Karpas-422 (cell line): ENCODE data around the gene AP4E1. TPM values are rescaled to one million over a fixed set of nuclear protein-coding genes. Genes with fewer than 3 reads are reported as not detected.
"Not testable (repeated sequence)": the region's sequence is repeated elsewhere in the genome, so short reads cannot be mapped to it uniquely, and the experiment has no call there.

Experiments used
- DNase-seq: peaks from one replicate; pipeline ENCODE4 v3.0.0-alpha.2; 2015
- H2AFZ ChIP-seq: fragments of 200-600 bp; sonication (generic); 2 replicates; pipeline ENCODE4 v1.6.1; 2014; ENCODE audit warnings: antibody characterized with exemption, low read length, mixed read lengths
- H3K27ac ChIP-seq: fragments of 200-600 bp; sonication (generic); 2 replicates; pipeline ENCODE4 v1.5.1; 2014; ENCODE audit warnings: mild to moderate bottlenecking, low read length, moderate library complexity
- H3K27me3 ChIP-seq: fragments of 200-600 bp; sonication (generic); 2 replicates; pipeline ENCODE4 v1.6.1; 2014; ENCODE audit warnings: low read length, mixed read lengths
- H3K36me3 ChIP-seq: fragments of 200-600 bp; sonication (generic); 2 replicates; pipeline ENCODE4 v1.6.1; 2014; ENCODE audit warnings: low read length, mixed read lengths; ENCODE audit not compliant: insufficient read depth
- H3K4me1 ChIP-seq: fragments of 200-600 bp; sonication (generic); 2 replicates; pipeline ENCODE4 v1.6.1; 2014; ENCODE audit warnings: mild to moderate bottlenecking, low read length, mixed read lengths
- H3K4me2 ChIP-seq: fragments of 200-600 bp; sonication (generic); 2 replicates; pipeline ENCODE4 v1.6.1; 2014; ENCODE audit warnings: low read length, low read depth, mild to moderate bottlenecking; ENCODE audit not compliant: poor library complexity, severe bottlenecking
- H3K4me3 ChIP-seq: fragments of 200-600 bp; sonication (generic); 2 replicates; pipeline ENCODE4 v1.5.1; 2014; ENCODE audit warnings: mild to moderate bottlenecking, antibody characterized with exemption, low read length, mixed read lengths
- H3K79me2 ChIP-seq: fragments of 200-600 bp; sonication (generic); 2 replicates; pipeline ENCODE4 v1.6.1; 2014; ENCODE audit warnings: mild to moderate bottlenecking, low read length, mixed read lengths
- H3K9ac ChIP-seq: fragments of 200-600 bp; sonication (generic); 2 replicates; pipeline ENCODE4 v1.6.0; 2014; ENCODE audit warnings: low read length
- H3K9me2 ChIP-seq: fragments of 200-600 bp; sonication (generic), shearing (Covaris generic); replicated peaks from 2 replicates; pipeline ENCODE4 v1.6.0; 2014; ENCODE audit warnings: mild to moderate bottlenecking, low read length, moderate library complexity; ENCODE audit not compliant: insufficient read depth
- H3K9me3 ChIP-seq: fragments of 300-700, 200-600 bp; sonication (generic); 2 replicates; pipeline ENCODE4 v1.6.1; 2014; ENCODE audit warnings: low read length, mixed read lengths
- H4K20me1 ChIP-seq: fragments of 200-600 bp; sonication (generic); 2 replicates; pipeline ENCODE4 v1.6.1; 2014; ENCODE audit warnings: mild to moderate bottlenecking, antibody characterized with exemption, low read length, low read depth; ENCODE audit not compliant: insufficient read depth
- total RNA-seq: library from RNA; depleted of rRNA; stranded (reverse); fragments of >200 nt; shearing (Covaris generic); gene quantifications from 2 replicates; pipeline ENCODE4 v1.2.3, GENCODE V29; 2014; ENCODE audit warnings: low replicate concordance

AP4E1 gene
- total RNA-seq, 1 experiment from 2014 or later = 26.5 TPM

DNA sequence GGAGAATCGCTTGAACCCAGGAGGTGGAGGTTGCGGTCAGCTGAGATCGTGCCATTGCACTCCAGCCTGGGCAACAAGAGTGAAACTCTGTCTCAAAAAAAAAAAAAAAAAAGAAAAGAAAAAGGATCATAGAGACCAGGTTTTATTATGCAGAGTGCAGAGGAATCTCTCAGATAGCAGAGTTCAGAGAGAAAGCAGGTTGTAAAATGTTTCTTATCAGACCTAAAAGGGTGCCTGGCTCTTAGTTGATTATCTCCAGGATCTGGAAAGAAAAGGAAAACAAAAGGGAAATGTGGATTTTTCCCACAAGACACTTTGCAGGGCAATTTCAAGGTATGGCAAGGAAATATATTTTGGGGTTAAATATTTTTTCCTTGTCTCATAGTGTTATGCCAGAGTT, 33.2 kb upstream of the AP4E1 start:
- H3K4me1 ChIP-seq = peaks cover 20% of the 10 kb centered on the region
- H3K27me3 ChIP-seq, H3K4me3 ChIP-seq, H3K79me2 ChIP-seq, H4K20me1 ChIP-seq, H2AFZ ChIP-seq, H3K9me2 ChIP-seq, DNase-seq, H3K27ac ChIP-seq, H3K4me2 ChIP-seq, H3K36me3 ChIP-seq, H3K9me3 ChIP-seq, H3K9ac ChIP-seq: not testable (repeated sequence)

DNA sequence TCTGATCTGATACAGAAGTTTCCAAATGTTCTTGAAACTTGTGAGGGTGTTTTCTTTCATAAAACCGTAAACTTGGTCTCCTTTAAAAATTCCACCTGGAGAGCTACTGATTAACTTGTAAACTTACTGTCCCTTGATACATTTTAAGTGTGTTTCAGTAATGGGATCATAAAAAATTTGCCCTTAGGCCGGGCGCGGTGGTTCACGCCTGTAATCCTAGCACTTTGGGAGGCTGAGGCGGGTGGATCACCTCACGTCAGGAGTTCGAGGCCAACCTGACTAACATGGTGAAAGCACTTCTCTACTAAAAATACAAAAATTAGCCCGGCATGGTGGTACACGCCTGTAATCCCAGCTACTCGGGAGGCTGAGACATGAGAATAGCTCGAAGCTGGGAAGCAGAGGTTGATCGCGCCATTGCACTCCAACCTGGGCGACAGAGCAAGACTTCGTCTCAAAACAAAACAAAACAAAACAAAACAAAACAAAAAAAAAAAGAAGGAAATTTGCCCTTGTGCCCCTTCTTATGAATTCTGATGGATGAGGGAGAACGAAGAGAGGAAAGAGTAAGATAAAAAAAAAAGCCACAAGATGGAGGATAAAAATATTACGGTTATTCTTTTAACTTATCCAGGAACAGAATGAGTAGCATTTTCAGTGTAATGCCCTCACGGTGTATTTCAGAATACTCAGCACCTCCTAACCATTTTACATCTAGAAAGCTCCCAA, 32.1 kb upstream of the AP4E1 start:
- peaks cover 32% of the 10 kb centered on the region for H3K4me1 ChIP-seq
- H3K4me3 ChIP-seq = peak overlapping the region; percentile 64
- no peaks in the 10 kb centered on the region for H3K79me2 ChIP-seq
- H3K4me2 ChIP-seq = peak overlapping the region; percentile 75
- H3K9me3 ChIP-seq = no peaks in the 10 kb centered on the region
- H3K36me3 ChIP-seq = no peaks in the 10 kb centered on the region
- DNase-seq = no peak
- H2AFZ ChIP-seq = peak overlapping the region; percentile 91
- H3K9me2 ChIP-seq = no peaks in the 10 kb centered on the region
- no peaks in the 10 kb centered on the region for H3K27me3 ChIP-seq
- H3K27ac ChIP-seq = no peak overlapping the region
- H4K20me1 ChIP-seq = no peaks in the 10 kb centered on the region
- H3K9ac ChIP-seq = peak overlapping the region; percentile 59

DNA sequence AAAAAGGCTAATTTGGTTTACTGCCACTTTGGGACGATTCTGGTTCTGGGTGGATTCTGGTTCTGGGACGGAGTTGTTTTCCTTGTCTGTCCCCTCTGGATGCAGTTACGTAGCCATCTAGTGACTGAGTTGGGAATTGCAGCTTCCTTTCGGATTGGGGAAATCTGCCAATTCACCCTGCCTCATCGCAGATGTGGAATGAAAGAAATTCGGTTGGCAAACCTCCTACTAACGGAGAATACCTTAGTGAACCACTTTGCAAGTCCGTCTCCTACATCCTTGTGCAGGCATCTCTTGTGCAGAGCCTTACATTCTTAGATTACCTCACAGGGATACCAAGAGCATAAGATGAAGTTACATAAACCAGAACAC, 31.5 kb upstream of the AP4E1 start:
- Histone ChIP-seq H3K9ac (peak overlapping the region; percentile 59), H3K9me3 (no peaks in the 10 kb centered on the region), H2AFZ (peak overlapping the region; percentile 91), H3K4me3 (peak overlapping the region; percentile 64), H3K4me2 (peak overlapping the region; percentile 75), H3K27ac (no peak overlapping the region), H3K27me3 (no peaks in the 10 kb centered on the region), H3K9me2 (no peaks in the 10 kb centered on the region), H3K79me2 (no peaks in the 10 kb centered on the region), H4K20me1 (no peaks in the 10 kb centered on the region), H3K36me3 (no peaks in the 10 kb centered on the region), H3K4me1 (peaks cover 32% of the 10 kb centered on the region)
- DNase-seq = peak; percentile 92

DNA sequence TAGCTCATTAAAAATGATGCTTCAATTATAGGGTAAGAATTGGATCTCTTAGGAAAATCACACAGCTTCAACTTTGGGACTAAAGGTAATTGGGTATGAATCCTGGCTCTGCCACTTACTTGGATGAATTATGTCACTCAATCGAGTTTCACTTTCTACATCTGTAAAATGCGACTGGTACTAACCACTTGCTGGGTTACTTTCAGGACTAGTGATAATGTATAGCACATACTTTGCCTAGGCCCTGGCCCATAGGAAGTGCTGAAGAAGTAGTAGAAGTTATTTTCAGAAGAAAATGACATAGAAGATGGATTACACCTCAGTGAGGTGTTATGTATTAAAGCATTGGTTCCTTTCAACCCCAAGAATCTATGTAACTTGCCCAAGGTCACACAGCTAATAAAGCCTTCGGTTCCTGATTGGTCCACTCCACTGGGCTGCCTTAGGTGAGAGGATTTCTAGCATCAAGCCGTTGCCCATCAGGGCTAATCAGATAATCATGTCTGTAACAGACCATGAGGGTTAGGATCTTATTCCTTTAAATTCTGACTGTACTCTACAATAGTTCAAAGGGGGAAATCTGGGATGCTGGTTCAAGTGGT, 29.4 kb upstream of the AP4E1 start:
- H3K4me1 ChIP-seq = peaks cover 30% of the 10 kb centered on the region
- H3K9me3 ChIP-seq = no peaks in the 10 kb centered on the region

DNA sequence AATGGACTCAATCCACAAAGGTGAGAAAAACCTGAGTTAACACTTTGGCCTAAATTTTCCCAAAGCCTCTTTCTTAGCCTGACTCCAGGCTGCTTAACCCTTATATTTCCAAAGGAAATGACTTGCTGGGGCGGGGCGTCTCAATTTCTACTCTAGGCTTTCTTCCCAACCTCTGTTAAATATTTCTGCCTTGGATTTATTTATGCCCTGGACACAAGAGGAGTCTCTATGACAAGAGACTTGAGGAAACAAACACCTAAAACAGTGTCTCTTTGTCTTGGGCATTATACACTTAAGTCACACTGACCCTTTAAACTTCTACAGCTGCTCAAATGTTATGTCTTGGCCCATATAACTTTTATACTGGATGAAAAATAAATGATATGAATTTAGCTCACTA, 28.3 kb upstream of the AP4E1 start:
- no peaks in the 10 kb centered on the region for H3K79me2 ChIP-seq
- no peak overlapping the region for H2AFZ ChIP-seq
- H3K4me3 ChIP-seq = no peak overlapping the region
- H3K9ac ChIP-seq = no peak overlapping the region
- no peak overlapping the region for H3K4me2 ChIP-seq
- no peaks in the 10 kb centered on the region for H3K27me3 ChIP-seq
- no peak overlapping the region for H3K27ac ChIP-seq
- no peaks in the 10 kb centered on the region for H3K9me3 ChIP-seq
- no peaks in the 10 kb centered on the region for H3K9me2 ChIP-seq
- H4K20me1 ChIP-seq = no peaks in the 10 kb centered on the region
- H3K4me1 ChIP-seq = peaks cover 32% of the 10 kb centered on the region
- no peaks in the 10 kb centered on the region for H3K36me3 ChIP-seq
- no peak for DNase-seq

More for the DNA sequence above, 29.4 kb upstream of the AP4E1 start:
- Histone ChIP-seq H3K36me3 (no peaks in the 10 kb centered on the region), H3K27ac (no peak overlapping the region), H4K20me1 (no peaks in the 10 kb centered on the region), H3K4me3 (no peak overlapping the region), H3K9me2 (no peaks in the 10 kb centered on the region), H3K27me3 (no peaks in the 10 kb centered on the region), H3K79me2 (no peaks in the 10 kb centered on the region), H3K9ac (peak overlapping the region; percentile 16; the same call in 1 of the 2 replicates), H3K4me2 (peak overlapping the region; percentile 41), H2AFZ (peak overlapping the region; percentile 79)
- DNase-seq = peak; percentile 57

DNA sequence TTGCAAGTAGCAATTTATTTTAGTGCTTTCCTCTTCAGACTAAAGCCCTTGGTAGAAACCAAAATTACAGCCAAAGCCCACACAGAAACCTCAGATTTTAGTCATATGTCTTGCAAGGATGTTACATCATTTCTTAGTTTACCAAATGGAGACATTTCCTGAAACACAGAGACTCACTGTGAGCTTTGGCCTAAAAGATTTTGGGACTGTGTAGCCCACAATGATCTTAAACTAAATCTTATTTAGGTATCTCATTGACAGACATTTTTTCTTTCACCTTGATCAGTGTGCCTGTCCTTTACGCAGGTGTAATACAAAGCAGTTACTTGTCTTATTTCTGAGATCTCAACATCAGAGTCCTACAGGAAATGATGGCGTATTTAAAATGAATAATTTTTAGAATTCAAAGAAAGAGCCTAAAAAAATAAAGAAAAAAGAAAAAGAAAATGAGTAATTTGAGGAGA, 27.8 kb upstream of the AP4E1 start:
- Histone ChIP-seq H3K4me1 (peaks cover 35% of the 10 kb centered on the region), H3K27ac (no peak overlapping the region), H3K27me3 (no peaks in the 10 kb centered on the region), H3K36me3 (no peaks in the 10 kb centered on the region), H3K79me2 (no peaks in the 10 kb centered on the region), H4K20me1 (no peaks in the 10 kb centered on the region), H2AFZ (no peak overlapping the region), H3K9ac (no peak overlapping the region), H3K9me2 (no peaks in the 10 kb centered on the region), H3K4me2 (peak overlapping the region; percentile 29), H3K4me3 (no peak overlapping the region), H3K9me3 (no peaks in the 10 kb centered on the region)
- DNase-seq = peak; percentile 50

DNA sequence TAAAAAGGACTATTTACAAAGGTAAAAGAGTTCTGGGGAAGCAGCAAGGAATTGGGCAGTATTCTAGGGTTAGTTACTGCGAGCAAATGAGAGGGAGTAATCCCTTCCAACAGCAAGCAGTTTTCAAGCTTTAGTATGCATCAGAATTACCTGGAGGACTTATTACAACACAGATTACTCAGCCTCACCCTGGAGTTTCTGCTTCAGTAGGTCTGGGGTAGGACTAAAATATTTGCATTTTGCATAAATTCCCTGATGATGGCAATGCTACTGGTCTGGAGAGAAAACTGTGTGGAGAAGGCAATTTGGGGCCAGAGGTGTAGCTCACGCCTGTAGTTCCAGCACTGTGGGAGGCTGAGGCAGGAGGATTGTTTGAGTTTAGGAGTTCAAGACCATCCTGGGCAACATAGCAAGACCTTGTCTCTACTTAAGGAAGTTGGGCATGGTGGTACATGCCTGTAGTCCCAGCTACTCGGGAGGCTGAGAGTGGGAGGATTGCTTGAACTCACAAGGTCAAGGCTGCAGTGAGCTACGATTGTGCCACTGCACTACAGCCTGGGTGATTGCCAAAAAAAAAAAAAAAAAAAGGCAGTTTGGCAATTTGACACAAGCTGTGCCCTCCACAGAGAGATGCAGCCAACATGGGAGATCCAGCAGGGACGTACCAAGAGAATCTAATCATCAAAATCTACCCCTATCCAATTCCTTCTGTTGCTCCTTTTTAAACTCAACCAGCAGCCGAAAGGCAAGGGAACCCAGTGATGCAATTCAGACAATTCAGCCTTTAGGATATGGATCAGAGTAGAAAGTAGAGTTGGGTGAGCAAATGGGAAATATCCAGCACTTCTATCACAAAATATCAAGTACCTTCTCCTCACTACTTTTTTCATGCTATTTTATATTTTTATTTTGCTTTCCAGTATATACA, 27.1 kb upstream of the AP4E1 start:
- Histone ChIP-seq H3K27ac (no peak overlapping the region), H2AFZ (no peak overlapping the region)
- DNase-seq = peak; percentile 55

DNA sequence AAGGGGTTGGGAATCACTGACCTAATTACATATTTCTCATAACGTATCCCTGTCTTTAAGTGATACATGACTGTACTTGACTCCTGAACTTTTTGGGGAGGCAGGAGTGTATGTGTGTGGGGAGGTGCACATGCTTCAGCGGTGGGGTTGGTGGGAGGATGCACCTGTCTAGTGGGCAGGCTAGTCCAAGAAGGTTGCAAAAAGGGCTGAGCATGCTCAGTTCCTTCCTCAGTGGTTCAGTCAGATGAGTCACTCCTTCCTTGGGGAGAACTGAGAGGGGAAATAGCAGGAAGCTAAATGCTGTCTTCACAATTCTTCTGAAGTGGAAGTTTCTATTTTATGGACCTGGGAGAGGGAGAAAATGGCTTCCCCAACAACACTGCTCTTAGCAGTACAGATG, 24.6 kb upstream of the AP4E1 start:
- no peak overlapping the region for H3K27ac ChIP-seq
- H3K4me2 ChIP-seq = no peak overlapping the region
- H3K4me3 ChIP-seq = no peak overlapping the region
- no peaks in the 10 kb centered on the region for H3K9me3 ChIP-seq
- H3K4me1 ChIP-seq = peaks cover 26% of the 10 kb centered on the region
- H4K20me1 ChIP-seq = no peaks in the 10 kb centered on the region
- no peak overlapping the region for H2AFZ ChIP-seq
- no peaks in the 10 kb centered on the region for H3K9me2 ChIP-seq
- H3K27me3 ChIP-seq = no peaks in the 10 kb centered on the region
- no peaks in the 10 kb centered on the region for H3K36me3 ChIP-seq
- no peaks in the 10 kb centered on the region for H3K79me2 ChIP-seq
- no peak for DNase-seq
- no peak overlapping the region for H3K9ac ChIP-seq

More for the DNA sequence above, 27.1 kb upstream of the AP4E1 start:
- Histone ChIP-seq H3K4me3 (no peak overlapping the region), H3K4me1 (peaks cover 35% of the 10 kb centered on the region), H3K9me2 (no peaks in the 10 kb centered on the region), H3K27me3 (no peaks in the 10 kb centered on the region), H3K9ac (no peak overlapping the region), H3K79me2 (no peaks in the 10 kb centered on the region), H4K20me1 (no peaks in the 10 kb centered on the region), H3K9me3 (no peaks in the 10 kb centered on the region), H3K36me3 (no peaks in the 10 kb centered on the region), H3K4me2 (peak overlapping the region; percentile 29)
